GM18502 (cell line): ENCODE data around the gene SCN11A.
"Not testable (repeated sequence)": the region's sequence is repeated elsewhere in the genome, so short reads cannot be mapped to it uniquely, and the experiment has no call there.

Experiments used
- ATAC-seq: cut with Tn5 transposase; IDR thresholded peaks from one replicate; pipeline ENCODE4 v1.9.1; 2021; ENCODE audit warnings: mild to moderate bottlenecking; ENCODE audit not compliant: unreplicated experiment, poor library complexity

The SCN11A gene

DNA sequence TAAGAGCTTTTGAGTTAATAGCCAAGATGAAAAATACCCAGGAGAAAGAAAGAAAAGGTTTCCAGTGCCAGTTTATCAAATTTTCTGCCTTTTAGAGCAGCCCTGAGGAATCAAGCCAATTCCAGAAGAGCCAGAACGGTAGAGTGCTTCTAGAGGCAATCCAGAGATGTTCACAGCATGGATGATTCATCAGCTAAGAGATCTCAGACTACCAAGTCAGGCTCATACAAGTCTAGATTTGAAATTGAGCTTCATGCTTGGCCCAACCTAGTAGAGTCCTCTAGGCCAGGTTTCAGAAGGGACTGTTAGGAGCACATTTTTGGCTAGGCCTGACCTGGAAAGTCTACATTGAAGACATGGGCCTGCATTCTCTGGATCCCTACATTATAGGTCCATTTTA lies 15.5 kb upstream of the SCN11A start:
- ATAC-seq, result no peak

- peak; percentile 97 for ATAC-seq
These were observed 13.5 kb upstream of the SCN11A start for GRCh38 chr3:39065197-39065596.

DNA sequence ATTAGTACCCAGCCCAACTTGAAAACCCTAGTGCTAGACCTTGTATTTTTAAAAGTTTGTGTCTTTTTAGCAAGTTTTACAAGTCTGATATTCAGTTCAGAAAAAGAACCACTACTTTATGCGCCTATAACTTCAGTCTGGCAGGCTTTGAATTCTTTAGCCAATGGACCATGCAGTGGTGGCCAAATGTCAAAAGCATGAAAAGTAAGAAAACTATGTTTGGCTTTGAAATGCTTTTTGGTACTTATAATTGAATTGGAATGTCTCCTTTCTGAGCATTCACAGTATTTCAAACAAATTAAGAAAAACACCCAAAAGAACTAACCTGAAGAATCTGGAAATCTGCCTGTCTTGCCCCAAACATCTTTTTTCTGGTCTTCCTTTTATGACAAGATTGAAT lies 12.9 kb upstream of the SCN11A start:
- ATAC-seq, result no peak

DNA sequence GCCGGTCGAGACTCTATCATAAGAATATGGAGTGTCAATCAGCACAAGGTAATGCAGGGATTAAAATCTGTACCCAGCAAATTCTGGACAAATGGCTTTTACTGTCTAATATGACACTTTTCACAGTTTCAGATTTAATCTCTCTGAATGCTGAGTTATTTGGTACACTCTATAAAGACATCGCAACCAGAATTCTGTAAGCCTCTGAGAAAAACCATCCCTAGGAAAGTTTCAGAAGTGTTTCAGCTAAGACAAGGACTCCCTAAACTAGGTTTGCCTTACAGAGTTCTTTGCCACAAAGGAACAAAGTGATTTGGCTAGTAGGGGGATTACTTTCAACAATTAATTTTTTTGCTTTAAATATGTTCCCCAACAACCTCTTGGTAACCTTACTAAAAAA lies 11.4 kb upstream of the SCN11A start:
- no peak for ATAC-seq

DNA sequence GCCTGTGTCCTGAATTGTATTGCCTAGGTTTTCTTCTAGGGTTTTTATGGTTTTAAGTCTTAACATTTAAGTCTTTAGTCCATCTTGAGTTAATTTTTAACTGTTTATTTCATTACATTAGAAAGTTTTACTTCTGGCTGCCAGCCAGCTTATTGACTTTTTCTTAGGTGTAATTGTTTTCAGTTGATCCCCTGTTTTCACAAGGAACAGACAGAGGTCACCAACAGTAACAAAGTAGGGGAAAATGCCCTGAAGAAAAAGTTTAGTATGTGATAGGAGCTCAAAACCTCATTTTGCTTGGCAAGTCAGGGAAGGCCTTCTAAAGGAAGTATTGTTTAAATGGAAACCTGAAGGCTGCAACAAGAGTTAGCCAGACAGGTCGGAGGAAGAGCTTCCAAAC lies 10.4 kb upstream of the SCN11A start:
- no peak for ATAC-seq

DNA sequence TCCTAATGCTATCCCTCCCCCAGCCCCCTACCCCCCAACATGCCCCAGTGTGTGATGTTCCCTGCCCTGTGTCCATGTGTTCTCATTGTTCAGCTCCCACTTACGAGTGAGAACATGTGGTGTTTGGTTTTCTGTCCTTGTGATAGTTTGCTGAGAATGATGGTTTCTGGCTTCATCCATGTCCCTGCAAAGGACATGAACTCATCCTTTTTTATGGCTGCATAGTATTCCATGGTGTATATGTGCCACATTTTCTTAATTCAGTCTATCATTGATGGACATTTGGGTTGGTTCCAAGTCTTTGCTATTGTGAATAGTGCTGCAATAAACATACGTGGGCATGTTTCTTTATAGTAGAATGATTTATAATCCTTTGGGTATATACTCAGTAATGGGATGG lies 9.5 kb upstream of the SCN11A start:
- ATAC-seq, result not testable (repeated sequence)

GRCh38 chr3:39056151-39056550 lies 4.4 kb upstream of the SCN11A start:
- ATAC-seq, result no peak

GRCh38 chr3:39053696-39054095 lies 2.0 kb upstream of the SCN11A start:
- ATAC-seq, result no peak

- ATAC-seq, result no peak
These were observed 839 bp upstream of the SCN11A start for GRCh38 chr3:39052583-39052982.

GRCh38 chr3:39050029-39050428 lies 1.7 kb downstream of the SCN11A start:
- no peak for ATAC-seq

DNA sequence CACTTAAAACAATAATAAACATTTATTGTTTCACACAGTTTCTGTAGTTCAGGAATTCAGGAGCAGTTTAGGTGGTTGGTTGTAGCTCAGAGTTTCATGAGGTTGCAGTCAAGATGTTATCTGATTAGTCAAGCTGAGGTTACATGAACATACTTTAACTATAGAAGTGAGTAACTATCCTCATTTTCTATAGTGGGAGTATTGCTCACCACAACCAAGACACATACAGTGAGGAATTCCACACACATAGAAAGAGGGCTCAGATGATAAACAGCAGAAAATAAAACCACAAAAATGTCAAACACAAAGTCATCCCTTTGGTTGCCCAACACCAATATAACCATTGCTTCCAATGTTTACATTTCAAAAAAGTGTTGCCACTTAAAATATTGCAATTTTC lies 13.6 kb downstream of the SCN11A start:
- ATAC-seq, result no peak

GRCh38 chr3:39029556-39029955 lies 22.2 kb downstream of the SCN11A start:
- no peak for ATAC-seq

DNA sequence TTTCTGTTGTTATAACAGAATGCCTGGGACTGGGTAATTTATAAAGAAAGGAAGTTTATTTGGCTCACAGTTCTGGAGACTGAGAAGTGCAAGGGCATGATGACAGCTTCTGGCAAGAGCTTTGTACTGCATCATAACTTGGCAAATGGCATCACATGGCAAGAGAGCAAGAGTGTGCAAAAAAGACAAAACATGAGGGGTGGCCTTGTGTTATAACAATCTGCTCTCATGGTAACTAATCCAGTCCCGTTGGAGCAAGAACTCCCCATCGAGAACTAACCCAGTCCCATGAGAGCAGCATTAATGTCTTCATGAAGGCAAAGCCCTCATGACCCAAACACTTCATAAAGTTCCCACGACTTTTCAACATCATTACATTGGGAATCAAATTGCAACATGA lies 23.2 kb downstream of the SCN11A start:
- ATAC-seq, result no peak

DNA sequence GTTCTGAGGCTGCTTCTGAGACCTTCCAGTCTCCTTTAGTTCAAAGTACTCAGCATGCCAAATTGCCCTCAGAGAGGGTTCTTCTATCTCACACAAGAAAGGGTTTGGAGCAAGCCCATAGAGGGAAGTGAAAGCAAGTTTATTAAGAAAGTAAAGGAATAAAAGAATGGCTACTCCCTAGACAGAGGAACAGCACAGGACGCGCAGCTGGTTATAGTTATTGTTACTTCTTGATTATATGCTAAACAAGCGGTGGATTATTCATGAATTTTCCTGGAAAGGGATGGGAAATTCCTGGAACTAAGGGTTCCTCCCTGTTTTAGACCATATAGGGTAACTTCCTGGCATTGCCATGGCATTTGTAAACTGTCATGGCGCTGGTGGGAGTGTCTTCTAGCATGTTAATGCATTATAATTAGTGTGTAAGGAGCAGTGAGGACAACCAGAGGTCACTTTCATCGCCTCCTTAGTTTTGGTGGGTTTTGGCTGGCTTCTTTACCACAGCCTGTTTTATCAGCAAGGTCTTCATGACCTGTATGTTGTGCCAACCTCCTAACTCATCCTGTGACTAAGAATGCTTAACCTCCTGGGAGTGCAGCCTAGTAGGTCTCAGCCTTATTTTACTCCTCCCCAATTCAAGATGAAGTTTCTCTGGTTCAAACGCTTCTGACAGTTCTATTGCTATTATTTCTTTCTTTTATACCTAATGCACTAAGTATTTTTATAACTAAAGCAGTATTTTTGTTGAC lies 26.3 kb downstream of the SCN11A start:
- ATAC-seq, result no peak

DNA sequence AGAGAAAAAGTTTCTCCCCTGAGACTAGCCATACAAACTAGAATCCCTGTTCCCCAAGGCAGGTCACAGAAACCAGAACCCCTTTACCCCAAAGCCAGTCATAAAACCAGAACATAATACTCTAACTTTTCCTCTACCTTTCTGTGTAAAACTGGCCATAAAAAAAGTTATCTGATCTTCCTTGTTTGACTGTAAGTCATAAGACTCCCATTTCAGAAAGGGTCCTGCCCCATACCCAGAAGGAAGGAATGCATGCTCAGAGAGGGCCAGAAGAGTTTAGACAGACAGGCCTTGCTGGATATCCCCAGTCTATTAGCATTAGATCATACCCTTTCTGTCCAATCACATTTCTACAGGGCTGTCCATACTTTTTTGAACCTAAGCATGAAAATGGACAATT lies 27.2 kb downstream of the SCN11A start:
- ATAC-seq, result no peak

- no peak for ATAC-seq
These were observed 29.5 kb downstream of the SCN11A start for GRCh38 chr3:39022286-39022630.

DNA sequence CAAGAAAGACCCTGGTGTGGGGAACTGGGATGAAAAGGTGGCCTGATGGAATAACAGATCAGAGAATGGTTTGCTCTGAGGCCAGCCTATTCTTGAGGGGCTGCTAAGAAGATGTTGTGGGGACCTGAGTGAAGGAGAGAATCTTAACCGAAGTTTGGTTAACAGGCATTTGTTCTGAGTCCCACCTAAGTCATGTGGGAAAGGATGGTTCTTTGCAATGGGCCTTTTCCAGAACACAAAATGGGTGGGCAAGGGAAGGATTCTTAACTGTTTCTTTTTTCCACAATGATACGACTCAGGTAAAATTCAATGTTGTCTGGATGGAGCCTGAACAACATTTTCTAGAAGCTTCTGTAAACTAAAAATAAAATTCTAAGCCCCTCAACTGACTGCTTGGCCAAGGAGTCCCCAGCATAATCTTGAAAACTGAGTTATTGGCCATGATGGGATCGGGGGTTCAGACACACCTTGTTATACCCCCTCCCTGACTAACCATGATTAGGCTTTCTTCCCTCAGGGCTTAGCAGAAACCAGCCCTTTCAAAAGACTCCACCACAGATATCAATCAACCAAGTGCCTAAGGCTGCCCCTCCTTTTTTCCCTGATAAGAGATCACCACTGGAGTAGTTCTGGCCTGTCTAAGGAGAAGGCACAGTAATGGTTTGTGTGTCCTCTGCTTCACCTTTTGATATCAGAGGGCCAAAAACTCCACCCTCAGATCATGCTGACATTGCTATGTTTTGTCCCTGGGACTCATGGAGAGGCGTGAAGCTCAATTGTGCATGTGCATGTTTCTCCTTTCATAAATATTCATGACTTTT lies 30.1 kb downstream of the SCN11A start:
- ATAC-seq, result no peak

DNA sequence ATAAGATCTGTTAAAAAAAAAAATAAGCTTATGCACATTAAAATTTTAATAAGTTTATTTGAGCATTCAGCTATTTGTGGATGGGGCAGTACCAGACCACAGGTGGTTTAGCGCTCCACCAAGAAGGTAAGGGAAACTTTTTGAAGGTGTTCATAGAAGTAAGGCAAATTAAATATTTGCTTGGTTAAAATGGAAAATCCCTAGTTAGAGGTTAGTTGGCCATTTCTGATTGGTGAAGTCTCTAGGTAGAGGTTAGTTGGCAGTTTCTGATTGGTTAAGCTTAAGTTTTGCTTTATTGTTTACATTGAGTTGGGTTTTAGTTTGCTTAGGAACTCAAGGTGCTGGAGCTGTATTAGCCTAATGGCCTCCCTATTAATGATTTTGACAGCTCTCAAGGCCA lies 30.7 kb downstream of the SCN11A start:
- ATAC-seq, result peak; percentile 85

- no peak for ATAC-seq
These were observed 32.4 kb downstream of the SCN11A start for GRCh38 chr3:39019299-39019698.

GRCh38 chr3:39015418-39015817 lies 36.3 kb downstream of the SCN11A start:
- no peak for ATAC-seq

- ATAC-seq, result no peak
These were observed 37.7 kb downstream of the SCN11A start for GRCh38 chr3:39013921-39014509.

- no peak for ATAC-seq
These were observed 38.5 kb downstream of the SCN11A start for GRCh38 chr3:39013289-39013688.
